GOT3 (cell line): Measurements from ENCODE around the gene MMEL1.

ENCODE experiments used
- DNase-seq: peaks from one replicate; lab custom pipeline; 2025; ENCODE audit warnings: mixed read lengths; lab: John Stamatoyannopoulos, UW

MMEL1 gene

GRCh38 chr1:2544093-2544874 is 88.5 kb downstream of the MMEL1 start:
- DNase-seq = no peak

GRCh38 chr1:2543543-2544092 is 89.2 kb downstream of the MMEL1 start:
- DNase-seq = no peak

GRCh38 chr1:2542246-2542915 is 90.4 kb downstream of the MMEL1 start:
- no peak for DNase-seq

- DNase-seq = no peak
Measured at GRCh38 chr1:2541619-2542245, 91.1 kb downstream of the MMEL1 start.

- no peak for DNase-seq
Measured at GRCh38 chr1:2540816-2541492, 91.9 kb downstream of the MMEL1 start.
